WTC11 (cell line): Measurements from ENCODE around the gene NXPE3. TPM values are rescaled to one million over a fixed set of nuclear protein-coding genes. Genes with fewer than 3 reads are reported as not detected.

Experiments used
- ATAC-seq: fragments of 200-7000 bp; cut with Tn5 transposase; 2 replicates; pipeline ENCODE4 v1.10.0; 2021; ENCODE audit warnings: mild to moderate bottlenecking, moderate library complexity
- CTCF ChIA-PET: fragments of 300-600 bp; sonication (Branson Sonifier 250); formaldehyde crosslinking; loops from one replicate; lab custom pipeline; 2021; ENCODE audit warnings: antibody characterized with exemption; lab: Charles Lee
- POLR2A ChIA-PET: fragments of 350-600 bp; sonication (Branson Sonifier 250); formaldehyde crosslinking; loops from one replicate; lab custom pipeline; 2021; ENCODE audit warnings: antibody characterized with exemption; lab: Charles Lee
- DNase-seq: peaks from one replicate; pipeline ENCODE4 v3.0.0; 2021; ENCODE audit warnings: low spot score
- H3K27ac Mint-ChIP-seq: 2 replicates; pipeline ENCODE4 v1.8.0; 2021; ENCODE audit warnings: mixed read lengths
- H3K27me3 Mint-ChIP-seq: 2 replicates; pipeline ENCODE4 v1.8.0; 2021; ENCODE audit warnings: low read depth, mild to moderate bottlenecking, moderate library complexity, mixed read lengths
- H3K36me3 Mint-ChIP-seq: 2 replicates; pipeline ENCODE4 v1.8.0; 2021; ENCODE audit warnings: mixed read lengths
- H3K4me1 Mint-ChIP-seq: 2 replicates; pipeline ENCODE4 v1.8.0; 2022; ENCODE audit warnings: mixed read lengths
- H3K4me3 Mint-ChIP-seq: 2 replicates; pipeline ENCODE4 v1.8.0; 2021; ENCODE audit warnings: mild to moderate bottlenecking, moderate library complexity, mixed read lengths
- H3K9me3 Mint-ChIP-seq: 2 replicates; pipeline ENCODE4 v1.8.0; 2021; ENCODE audit warnings: mixed read lengths
- AFF4 ChIP-seq: sonication (generic); formaldehyde crosslinking; IDR thresholded peaks from 2 replicates; pipeline ENCODE4 v1.8.1; 2023; ENCODE audit warnings: mild to moderate bottlenecking, missing genetic modification reagents, borderline replicate concordance
- ELF4 ChIP-seq: sonication (generic); formaldehyde crosslinking; IDR thresholded peaks from 2 replicates; pipeline ENCODE4 v1.8.1; 2022; ENCODE audit warnings: low read depth, mild to moderate bottlenecking, moderate library complexity, missing genetic modification reagents
- EMX1 ChIP-seq: fragments of 250-450 bp; sonication (Bioruptor Pico); IDR thresholded peaks from 2 replicates; pipeline ENCODE4 v1.8.0; 2021; ENCODE audit warnings: mild to moderate bottlenecking
- FOXJ3 ChIP-seq: sonication (generic); formaldehyde crosslinking; IDR thresholded peaks from 2 replicates; pipeline ENCODE4 v1.9.0; 2021; ENCODE audit warnings: missing genetic modification reagents, mild to moderate bottlenecking, borderline replicate concordance
- HMGA2 ChIP-seq: fragments of 250-450 bp; sonication (Bioruptor Pico); IDR thresholded peaks from 2 replicates; pipeline ENCODE4 v1.4.0; 2021; ENCODE audit warnings: mild to moderate bottlenecking, moderate library complexity
- PRDM15 ChIP-seq: sonication (generic); formaldehyde crosslinking; IDR thresholded peaks from 2 replicates; pipeline ENCODE4 v1.8.0; 2022; ENCODE audit warnings: missing genetic modification reagents
- TCF7 ChIP-seq: sonication (generic); formaldehyde crosslinking; IDR thresholded peaks from 2 replicates; pipeline ENCODE4 v1.8.0; 2022; ENCODE audit warnings: mild to moderate bottlenecking, low read depth, missing genetic modification reagents, moderate library complexity
- TP53 ChIP-seq: sonication (generic); formaldehyde crosslinking; IDR thresholded peaks from 2 replicates; pipeline ENCODE4 v1.8.1; 2023; ENCODE audit warnings: mild to moderate bottlenecking, missing genetic modification reagents
- ZNF263 ChIP-seq: sonication (generic); formaldehyde crosslinking; IDR thresholded peaks from 2 replicates; pipeline ENCODE4 v1.8.1; 2022; ENCODE audit warnings: low read depth, mild to moderate bottlenecking, moderate library complexity, missing genetic modification reagents
- ZNF317 ChIP-seq: sonication (generic); formaldehyde crosslinking; IDR thresholded peaks from 2 replicates; pipeline ENCODE4 v1.8.1; 2023; ENCODE audit warnings: low read depth, mild to moderate bottlenecking, moderate library complexity, missing genetic modification reagents, borderline replicate concordance
- total RNA-seq: library from RNA; stranded (reverse); gene quantifications from 3 replicates; pipeline ENCODE4 v1.2.3, GENCODE V29; 2021
- TF ChIP-seq, protein P1 (sequence below): sonication (generic); formaldehyde crosslinking; IDR thresholded peaks from 2 replicates; pipeline ENCODE4 v1.8.0; 2022; ENCODE audit warnings: mild to moderate bottlenecking, missing genetic modification reagents
- TF ChIP-seq, protein P2 (sequence below): fragments of 200-600 bp; IDR thresholded peaks from 2 replicates; pipeline ENCODE4 v1.8.0; 2022; ENCODE audit warnings: antibody characterized with exemption

NXPE3 gene
- total RNA-seq, 1 experiment from 2014 or later: 13.9 TPM

GRCh38 chr3:101865751-101866509 is 86.9 kb downstream of the NXPE3 start:
- POLR2A ChIA-PET: no interaction called here

GRCh38 chr3:101867511-101867910 is 88.5 kb downstream of the NXPE3 start:
- H3K4me1 Mint-ChIP-seq: peaks cover 4% of the 10 kb centered on the region
- TF ChIP-seq PRDM15 (no peak), TP53 (CRISPR knock-in tag) (no peak), AFF4 (no peak), ELF4 (no peak), EMX1 (no peak), FOXJ3 (CRISPR knock-in tag) (no peak), ZNF263 (CRISPR knock-in tag) (no peak)
- TF ChIP-seq, protein P1, sequence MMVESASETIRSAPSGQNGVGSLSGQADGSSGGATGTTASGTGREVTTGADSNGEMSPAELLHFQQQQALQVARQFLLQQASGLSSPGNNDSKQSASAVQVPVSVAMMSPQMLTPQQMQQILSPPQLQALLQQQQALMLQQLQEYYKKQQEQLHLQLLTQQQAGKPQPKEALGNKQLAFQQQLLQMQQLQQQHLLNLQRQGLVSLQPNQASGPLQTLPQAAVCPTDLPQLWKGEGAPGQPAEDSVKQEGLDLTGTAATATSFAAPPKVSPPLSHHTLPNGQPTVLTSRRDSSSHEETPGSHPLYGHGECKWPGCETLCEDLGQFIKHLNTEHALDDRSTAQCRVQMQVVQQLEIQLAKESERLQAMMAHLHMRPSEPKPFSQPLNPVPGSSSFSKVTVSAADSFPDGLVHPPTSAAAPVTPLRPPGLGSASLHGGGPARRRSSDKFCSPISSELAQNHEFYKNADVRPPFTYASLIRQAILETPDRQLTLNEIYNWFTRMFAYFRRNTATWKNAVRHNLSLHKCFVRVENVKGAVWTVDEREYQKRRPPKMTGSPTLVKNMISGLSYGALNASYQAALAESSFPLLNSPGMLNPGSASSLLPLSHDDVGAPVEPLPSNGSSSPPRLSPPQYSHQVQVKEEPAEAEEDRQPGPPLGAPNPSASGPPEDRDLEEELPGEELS: no peak
- TF ChIP-seq, protein P2, sequence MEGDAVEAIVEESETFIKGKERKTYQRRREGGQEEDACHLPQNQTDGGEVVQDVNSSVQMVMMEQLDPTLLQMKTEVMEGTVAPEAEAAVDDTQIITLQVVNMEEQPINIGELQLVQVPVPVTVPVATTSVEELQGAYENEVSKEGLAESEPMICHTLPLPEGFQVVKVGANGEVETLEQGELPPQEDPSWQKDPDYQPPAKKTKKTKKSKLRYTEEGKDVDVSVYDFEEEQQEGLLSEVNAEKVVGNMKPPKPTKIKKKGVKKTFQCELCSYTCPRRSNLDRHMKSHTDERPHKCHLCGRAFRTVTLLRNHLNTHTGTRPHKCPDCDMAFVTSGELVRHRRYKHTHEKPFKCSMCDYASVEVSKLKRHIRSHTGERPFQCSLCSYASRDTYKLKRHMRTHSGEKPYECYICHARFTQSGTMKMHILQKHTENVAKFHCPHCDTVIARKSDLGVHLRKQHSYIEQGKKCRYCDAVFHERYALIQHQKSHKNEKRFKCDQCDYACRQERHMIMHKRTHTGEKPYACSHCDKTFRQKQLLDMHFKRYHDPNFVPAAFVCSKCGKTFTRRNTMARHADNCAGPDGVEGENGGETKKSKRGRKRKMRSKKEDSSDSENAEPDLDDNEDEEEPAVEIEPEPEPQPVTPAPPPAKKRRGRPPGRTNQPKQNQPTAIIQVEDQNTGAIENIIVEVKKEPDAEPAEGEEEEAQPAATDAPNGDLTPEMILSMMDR: no peak
- H3K27me3 Mint-ChIP-seq: no peaks in the 10 kb centered on the region
- no peaks in the 10 kb centered on the region for H3K36me3 Mint-ChIP-seq
- ATAC-seq: no peak
- CTCF ChIA-PET: interaction anchor here (1.0 kb wide), 1 partner anchor 362 kb away, joined by 6 read pairs; no protein-coding TSS in a partner anchor
- no peak for DNase-seq
- POLR2A ChIA-PET: interaction anchor here (1.2 kb wide), 1 partner anchor 18 kb away, joined by 3 read pairs; no protein-coding TSS in a partner anchor
- no peak overlapping the region for H3K4me3 Mint-ChIP-seq
- H3K9me3 Mint-ChIP-seq: no peaks in the 10 kb centered on the region
- no peak overlapping the region for H3K27ac Mint-ChIP-seq

More at GRCh38 chr3:101865751-101866509, 86.9 kb downstream of the NXPE3 start:
- Mint-ChIP-seq H3K27ac (no peak overlapping the region), H3K9me3 (no peaks in the 10 kb centered on the region), H3K4me1 (peaks cover 4% of the 10 kb centered on the region), H3K27me3 (no peaks in the 10 kb centered on the region), H3K36me3 (peaks cover 2% of the 10 kb centered on the region; the same call in 1 of the 2 replicates), H3K4me3 (no peak overlapping the region)
- DNase-seq (peak; percentile 20), ATAC-seq (peak; percentile 96)
- TF ChIP-seq ZNF317: no peak
- no peak for TF ChIP-seq HMGA2 (CRISPR knock-in tag)
- no peak for TF ChIP-seq TCF7 (CRISPR knock-in tag)
- CTCF ChIA-PET: interaction anchor here (1.7 to 2.1 kb wide), 3 partner anchors 16 to 359 kb away, joined by 4 to 7 read pairs (median 4); partner anchors contain the start of gene NFKBIZ
